ENCODE data around the gene NEK1. TPM values are rescaled to one million over a fixed set of nuclear protein-coding genes. Genes with fewer than 3 reads are reported as not detected.

Gene NEK1
- total and polyA plus RNA-seq, 8 donors, result 1.2 to 28.6 (median 5.5) TPM

- WGBS, 5 donors, result 87 to 95% (median 91%) methylated on average over 2 of the region's 2 CpGs
Observed at GRCh38 chr4:169372791-169373190, 239.6 kb downstream of the NEK1 start.

GRCh38 chr4:169369634-169370033 is 242.7 kb downstream of the NEK1 start:
- intact Hi-C loops (cut with DNase I; ENCODE audit: low total_unique reads), result no loop called here
- 93 to 97% (median 94%) methylated on average over 6 of the region's 6 CpGs for WGBS, 5 donors
- Histone ChIP-seq H3K36me3 (no peaks in the 10 kb centered on the region), H3K27me3 (no peaks in the 10 kb centered on the region), H3K4me3 (no peak overlapping the region), H3K4me1 (no peaks in the 10 kb centered on the region), H3K27ac (no peak overlapping the region), H3K9me3 (peaks cover 0 to 14% (median 10%) of the 10 kb centered on the region in 4 donors)
- DNase-seq, result no peak
- TF ChIP-seq EP300 (IDR thresholded peaks at IDR 0.05), result no peak
- no peak for TF ChIP-seq POLR2AphosphoS5 (IDR thresholded peaks at IDR 0.05)
- no peak for TF ChIP-seq CTCF (IDR thresholded peaks at IDR 0.05)
- TF ChIP-seq POLR2A (IDR thresholded peaks at IDR 0.05), result no peak

More at GRCh38 chr4:169372791-169373190, 239.6 kb downstream of the NEK1 start:
- intact Hi-C loops (cut with DNase I; ENCODE audit: low total_unique reads), result no loop called here
- Histone ChIP-seq H3K4me1 (no peaks in the 10 kb centered on the region), H3K9me3 (peaks cover 12 to 23% (median 18%) of the 10 kb centered on the region in 4 donors), H3K27ac (no peak overlapping the region), H3K27me3 (no peaks in the 10 kb centered on the region), H3K36me3 (no peaks in the 10 kb centered on the region), H3K4me3 (no peak overlapping the region)
- no peak for DNase-seq
- TF ChIP-seq EP300 (IDR thresholded peaks at IDR 0.05) (no peak), CTCF (IDR thresholded peaks at IDR 0.05) (no peak), POLR2A (IDR thresholded peaks at IDR 0.05) (no peak), POLR2AphosphoS5 (IDR thresholded peaks at IDR 0.05) (no peak)

- intact Hi-C loops (cut with DNase I; ENCODE audit: low total_unique reads), result no loop called here
- no peaks in the 10 kb centered on the region for H3K4me1 ChIP-seq
- H3K4me3 ChIP-seq, result no peak overlapping the region
- peaks cover 0 to 14% (median 10%) of the 10 kb centered on the region in 4 donors for H3K9me3 ChIP-seq
- no peak for DNase-seq
- no peaks in the 10 kb centered on the region for H3K36me3 ChIP-seq
- no peaks in the 10 kb centered on the region for H3K27me3 ChIP-seq
- no peak for TF ChIP-seq POLR2AphosphoS5 (IDR thresholded peaks at IDR 0.05)
- TF ChIP-seq CTCF (IDR thresholded peaks at IDR 0.05), result no peak
- H3K27ac ChIP-seq, result no peak overlapping the region
Observed at GRCh38 chr4:169367826-169368225, 244.6 kb downstream of the NEK1 start.

GRCh38 chr4:169366821-169367220 is 245.6 kb downstream of the NEK1 start:
- 93 to 99% (median 95%) methylated on average over 5 of the region's 5 CpGs for WGBS, 5 donors
- Histone ChIP-seq H3K27ac (no peak overlapping the region), H3K9me3 (peaks cover 0 to 14% (median 10%) of the 10 kb centered on the region in 4 donors), H3K27me3 (no peaks in the 10 kb centered on the region), H3K36me3 (no peaks in the 10 kb centered on the region), H3K4me3 (no peak overlapping the region), H3K4me1 (no peaks in the 10 kb centered on the region)
- no peak for DNase-seq
- intact Hi-C loops (cut with DNase I; ENCODE audit: low total_unique reads), result no loop called here
- TF ChIP-seq CTCF (IDR thresholded peaks at IDR 0.05) (no peak), POLR2AphosphoS5 (IDR thresholded peaks at IDR 0.05) (no peak), POLR2A (IDR thresholded peaks at IDR 0.05) (no peak), EP300 (IDR thresholded peaks at IDR 0.05) (no peak)

Measured in stomach (tissue), 9 donors.